H9 (cell line): ENCODE data around the gene SLC9A6. TPM values are rescaled to one million over a fixed set of nuclear protein-coding genes. Genes with fewer than 3 reads are reported as not detected.

ENCODE experiments used
- DNase-seq: peaks from one replicate; pipeline ENCODE4 v3.0.0-alpha.2; 2017
- H2AFZ ChIP-seq: one replicate; pipeline ENCODE4 v1.6.1; 2013; ENCODE audit warnings: mild to moderate bottlenecking, low read length, control low read depth, moderate library complexity
- H2AK5ac ChIP-seq: 2 replicates; pipeline ENCODE4 v1.6.1; 2013; ENCODE audit warnings: low read length, control low read depth, mixed read lengths; ENCODE audit not compliant: insufficient read length
- H2BK120ac ChIP-seq: one replicate; pipeline ENCODE4 v1.6.1; 2013; ENCODE audit warnings: low read depth, mild to moderate bottlenecking, low read length, control low read depth, inconsistent platforms; ENCODE audit not compliant: poor library complexity, severe bottlenecking
- H2BK12ac ChIP-seq: 2 replicates; pipeline ENCODE4 v1.6.1; 2013; ENCODE audit warnings: low read length, control low read depth, mixed read lengths, low read depth; ENCODE audit not compliant: insufficient read length
- H2BK15ac ChIP-seq: 2 replicates; pipeline ENCODE4 v1.6.1; 2013; ENCODE audit warnings: low read depth, low read length, control low read depth
- H2BK20ac ChIP-seq: one replicate; pipeline ENCODE4 v1.6.1; 2013; ENCODE audit warnings: low read depth, mild to moderate bottlenecking, low read length, control low read depth, inconsistent platforms; ENCODE audit not compliant: poor library complexity, severe bottlenecking
- H2BK5ac ChIP-seq: 2 replicates; pipeline ENCODE4 v1.6.1; 2013; ENCODE audit warnings: low read length, control low read depth, mixed read lengths; ENCODE audit not compliant: insufficient read length
- H3K14ac ChIP-seq: 2 replicates; pipeline ENCODE4 v1.6.1; 2013; ENCODE audit warnings: low read length, control low read depth; ENCODE audit not compliant: insufficient read depth
- H3K18ac ChIP-seq: 2 replicates; pipeline ENCODE4 v1.6.1; 2013; ENCODE audit warnings: low read depth, mild to moderate bottlenecking, mixed read lengths, low read length, control low read depth; ENCODE audit not compliant: insufficient read length
- H3K23ac ChIP-seq: 2 replicates; pipeline ENCODE4 v1.6.1; 2013; ENCODE audit warnings: low read length, control low read depth, mixed read lengths, low read depth; ENCODE audit not compliant: insufficient read length
- H3K23me2 ChIP-seq: 2 replicates; pipeline ENCODE4 v1.6.1; 2013; ENCODE audit warnings: low read depth, mild to moderate bottlenecking, mixed read lengths, low read length, control low read depth; ENCODE audit not compliant: insufficient read length, poor library complexity, severe bottlenecking
- H3K27ac ChIP-seq: 2 replicates; pipeline ENCODE4 v1.5.1; 2013; ENCODE audit warnings: low read length, control low read depth, mixed read lengths, low read depth; ENCODE audit not compliant: insufficient read length
- H3K27me3 ChIP-seq: 2 replicates; pipeline ENCODE4 v1.6.1; 2013; ENCODE audit warnings: low read length, control low read depth, inconsistent platforms; ENCODE audit not compliant: insufficient read depth
- H3K4ac ChIP-seq: 2 replicates; pipeline ENCODE4 v1.6.1; 2013; ENCODE audit warnings: low read depth, mild to moderate bottlenecking, control low read depth, inconsistent platforms, low read length, moderate library complexity
- H3K4me1 ChIP-seq: 2 replicates; pipeline ENCODE4 v1.6.1; 2013; ENCODE audit warnings: low read length, control low read depth, inconsistent platforms; ENCODE audit not compliant: insufficient read depth
- H3K4me2 ChIP-seq: 2 replicates; pipeline ENCODE4 v1.6.1; 2013; ENCODE audit warnings: low read length, control low read depth, mixed read lengths; ENCODE audit not compliant: insufficient read length, insufficient read depth
- H3K56ac ChIP-seq: 2 replicates; pipeline ENCODE4 v1.6.1; 2013; ENCODE audit warnings: low read depth, mild to moderate bottlenecking, mixed read lengths, low read length, control low read depth; ENCODE audit not compliant: insufficient read length
- H3K79me1 ChIP-seq: 2 replicates; pipeline ENCODE4 v1.6.1; 2013; ENCODE audit warnings: low read depth, mild to moderate bottlenecking, moderate library complexity, low read length, control low read depth, inconsistent platforms; ENCODE audit not compliant: insufficient read depth, poor library complexity, severe bottlenecking
- H3K79me2 ChIP-seq: 2 replicates; pipeline ENCODE4 v1.6.1; 2013; ENCODE audit warnings: low read length, control low read depth, inconsistent platforms; ENCODE audit not compliant: insufficient read depth
- H3K9ac ChIP-seq: 2 replicates; pipeline ENCODE4 v1.6.1; 2013; ENCODE audit warnings: low read length, control low read depth, mixed read lengths; ENCODE audit not compliant: insufficient read length; ENCODE audit errors: extremely low read depth
- H3K9me3 ChIP-seq: one replicate; pipeline ENCODE4 v1.6.1; 2013; ENCODE audit warnings: low read depth, low read length, inconsistent platforms; ENCODE audit not compliant: control insufficient read depth
- H3T11ph ChIP-seq: one replicate; pipeline ENCODE4 v1.6.1; 2013; ENCODE audit warnings: mild to moderate bottlenecking, low read length, control low read depth, inconsistent platforms
- H4K20me1 ChIP-seq: one replicate; pipeline ENCODE4 v1.6.1; 2013; ENCODE audit not compliant: control insufficient read depth, insufficient read length, insufficient read depth
- H4K5ac ChIP-seq: 2 replicates; pipeline ENCODE4 v1.6.1; 2013; ENCODE audit warnings: low read depth, mild to moderate bottlenecking, mixed read lengths, low read length, control low read depth; ENCODE audit not compliant: insufficient read length
- H4K8ac ChIP-seq: replicated peaks from 2 replicates; pipeline ENCODE4 v1.6.1; 2013; ENCODE audit warnings: low read length, control low read depth, mixed read lengths, low read depth; ENCODE audit not compliant: insufficient read length
- H4K91ac ChIP-seq: 2 replicates; pipeline ENCODE4 v1.6.1; 2013; ENCODE audit warnings: low read depth, mild to moderate bottlenecking, moderate library complexity, mixed read lengths, low read length, control low read depth; ENCODE audit not compliant: insufficient read length
- H3K27ac Mint-ChIP-seq, 3 experiments: 2 replicates in 2 of 3; 3 replicates in 1 of 3; pipeline ENCODE4 v1.8.0; 2020 to 2021; ENCODE audit warnings: mixed read lengths in 3 of 3, mild to moderate bottlenecking in 1 of 3, moderate library complexity in 1 of 3
- H3K27me3 Mint-ChIP-seq: 2 replicates; pipeline ENCODE4 v1.8.0; 2021; ENCODE audit warnings: low read depth, mild to moderate bottlenecking, moderate library complexity, mixed read lengths
- H3K36me3 Mint-ChIP-seq, 3 experiments: 2 replicates in 2 of 3; 3 replicates in 1 of 3; pipeline ENCODE4 v1.8.0; 2020 to 2021; ENCODE audit warnings: low read depth in 3 of 3, mixed read lengths in 3 of 3; ENCODE audit not compliant: insufficient read depth in 1 of 3
- H3K4me1 Mint-ChIP-seq, 2 experiments: 2 replicates each; pipeline ENCODE4 v1.8.0; 2020; ENCODE audit warnings: mixed read lengths in 2 of 2
- H3K4me3 Mint-ChIP-seq, 2 experiments: 2 replicates in 1 of 2; 3 replicates in 1 of 2; pipeline ENCODE4 v1.8.0; 2020 to 2021; ENCODE audit warnings: mild to moderate bottlenecking in 2 of 2, mixed read lengths in 2 of 2, moderate library complexity in 1 of 2
- H3K9me3 Mint-ChIP-seq, 2 experiments: 2 replicates in 1 of 2; 3 replicates in 1 of 2; pipeline ENCODE4 v1.8.0; 2020; ENCODE audit warnings: mild to moderate bottlenecking in 2 of 2, mixed read lengths in 2 of 2, moderate library complexity in 1 of 2
- WGBS: extraction: QIAGEN DNeasy Blood & Tissue Kit; methylation state at CpG from one replicate; pipeline ENCODE4 v1.1.7; 2013; ENCODE audit warnings: missing lambda C conversion rate, low lambda C conversion rate, mixed read lengths; ENCODE audit not compliant: insufficient read length; ENCODE audit errors: extremely low coverage; 5-methylcytosine and 5-hydroxymethylcytosine counted together
- total RNA-seq: library from RNA; stranded (reverse); gene quantifications from 2 replicates; pipeline ENCODE4 v1.2.1, GENCODE V29; 2021
- TF ChIP-seq, protein P1 (sequence below): fragments of 200-600 bp; sonication (generic); conservative IDR thresholded peaks from 3 replicates; pipeline ENCODE4 v1.8.0; 2021; ENCODE audit warnings: antibody characterized with exemption, mild to moderate bottlenecking

Gene SLC9A6
- total RNA-seq, 1 experiment from 2014 or later = 12.3 TPM

DNA sequence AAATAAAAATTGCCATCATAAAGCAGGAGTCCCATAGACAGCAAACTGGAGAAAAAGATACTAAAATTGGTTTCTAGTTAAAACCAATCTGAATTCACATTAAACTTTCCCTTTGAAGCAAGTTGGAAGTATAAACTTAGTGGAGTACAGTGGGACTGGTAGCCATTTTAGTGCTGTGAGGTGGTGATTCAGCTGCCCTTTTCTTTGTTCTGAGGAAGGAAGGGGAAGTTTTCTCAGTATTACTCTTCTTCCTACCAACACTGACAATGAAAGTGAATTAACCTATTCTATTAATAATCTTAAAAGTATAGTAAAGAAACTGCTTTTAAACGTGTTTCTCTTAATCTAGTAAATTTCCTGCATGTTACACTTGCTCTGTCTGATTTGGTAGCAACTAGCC, 36.7 kb downstream of the SLC9A6 start:
- no peak overlapping the region for H3K18ac ChIP-seq
- Mint-ChIP-seq H3K27me3 (no peaks in the 10 kb centered on the region), H3K4me3 (no peak overlapping the region), H3K4me1 (no peaks in the 10 kb centered on the region), H3K36me3 (peaks cover 14 to 30% (median 24%) of the 10 kb centered on the region in 3 experiments), H3K9me3 (peaks cover 39 to 53% of the 10 kb centered on the region in 2 experiments), H3K27ac (no peak overlapping the region)
- H3K23me2 ChIP-seq = no peaks in the 10 kb centered on the region
- H2BK20ac ChIP-seq = no peak overlapping the region
- H3K4me2 ChIP-seq = no peak overlapping the region
- no peak overlapping the region for H4K91ac ChIP-seq
- no peak overlapping the region for H3K23ac ChIP-seq
- H2AFZ ChIP-seq = no peak overlapping the region
- WGBS = no CpG with 5 or more reads among the region's 1 CpG
- H3K56ac ChIP-seq = no peak overlapping the region
- no peak overlapping the region for H2BK120ac ChIP-seq
- no peaks in the 10 kb centered on the region for H3K27me3 ChIP-seq
- TF ChIP-seq, protein P1, sequence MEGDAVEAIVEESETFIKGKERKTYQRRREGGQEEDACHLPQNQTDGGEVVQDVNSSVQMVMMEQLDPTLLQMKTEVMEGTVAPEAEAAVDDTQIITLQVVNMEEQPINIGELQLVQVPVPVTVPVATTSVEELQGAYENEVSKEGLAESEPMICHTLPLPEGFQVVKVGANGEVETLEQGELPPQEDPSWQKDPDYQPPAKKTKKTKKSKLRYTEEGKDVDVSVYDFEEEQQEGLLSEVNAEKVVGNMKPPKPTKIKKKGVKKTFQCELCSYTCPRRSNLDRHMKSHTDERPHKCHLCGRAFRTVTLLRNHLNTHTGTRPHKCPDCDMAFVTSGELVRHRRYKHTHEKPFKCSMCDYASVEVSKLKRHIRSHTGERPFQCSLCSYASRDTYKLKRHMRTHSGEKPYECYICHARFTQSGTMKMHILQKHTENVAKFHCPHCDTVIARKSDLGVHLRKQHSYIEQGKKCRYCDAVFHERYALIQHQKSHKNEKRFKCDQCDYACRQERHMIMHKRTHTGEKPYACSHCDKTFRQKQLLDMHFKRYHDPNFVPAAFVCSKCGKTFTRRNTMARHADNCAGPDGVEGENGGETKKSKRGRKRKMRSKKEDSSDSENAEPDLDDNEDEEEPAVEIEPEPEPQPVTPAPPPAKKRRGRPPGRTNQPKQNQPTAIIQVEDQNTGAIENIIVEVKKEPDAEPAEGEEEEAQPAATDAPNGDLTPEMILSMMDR = no peak
- no peak overlapping the region for H4K8ac ChIP-seq
- no peak overlapping the region for H3K9ac ChIP-seq
- H2BK5ac ChIP-seq = no peak overlapping the region
- H4K20me1 ChIP-seq = no peaks in the 10 kb centered on the region
- no peaks in the 10 kb centered on the region for H3K79me2 ChIP-seq
- H3K27ac ChIP-seq = no peak overlapping the region
- H2BK12ac ChIP-seq = no peak overlapping the region
- no peak overlapping the region for H2BK15ac ChIP-seq
- peaks cover 31% of the 10 kb centered on the region for H3K9me3 ChIP-seq
- H3K14ac ChIP-seq = no peak overlapping the region
- H3K4me1 ChIP-seq = no peaks in the 10 kb centered on the region
- no peak overlapping the region for H3T11ph ChIP-seq
- H2AK5ac ChIP-seq = no peak overlapping the region
- H3K79me1 ChIP-seq = no peaks in the 10 kb centered on the region
- DNase-seq = no peak
- no peak overlapping the region for H4K5ac ChIP-seq
- no peak overlapping the region for H3K4ac ChIP-seq
